IMR-90 (cell line): Measurements from ENCODE around the gene TNKS1BP1.

Experiments used
- CEBPB ChIP-seq: IDR thresholded peaks from 2 replicates; pipeline ENCODE4 v1.6.1; 2012; ENCODE audit warnings: low read depth, low read length, improper control_type of control experiment
- CTCF ChIP-seq: conservative IDR thresholded peaks from 2 replicates; pipeline ENCODE4 v1.5.1; 2012; ENCODE audit warnings: mild to moderate bottlenecking, low read depth, low read length, improper control_type of control experiment
- MAZ ChIP-seq: IDR thresholded peaks from 2 replicates; pipeline ENCODE4 v1.6.1; 2012; ENCODE audit warnings: low read depth, mild to moderate bottlenecking, low read length, improper control_type of control experiment, moderate library complexity, borderline replicate concordance

- TF ChIP-seq CTCF (peak; percentile 66), CEBPB (no peak), MAZ (peak; percentile 63)
Measured at GRCh38 chr11:57345555-57346211, 20.9 kb upstream of the TNKS1BP1 start.
